HG03039 (cell line): ENCODE measurements around the gene LIPK.
"Not testable (repeated sequence)": the region's sequence is repeated elsewhere in the genome, so short reads cannot be mapped to it uniquely, and the experiment has no call there.

Experiments used
- ATAC-seq: cut with Tn5 transposase; IDR thresholded peaks from one replicate; pipeline ENCODE4 v1.9.1; 2021; ENCODE audit warnings: mild to moderate bottlenecking, moderate library complexity; ENCODE audit not compliant: unreplicated experiment

The LIPK gene

GRCh38 chr10:88705958-88706357 lies at the start of gene LIPK:
Gene LIPK, plus strand, starts transcription at chr10:88706249. Its CDS starts 18,295 bp downstream, at chr10:88724544.
- ATAC-seq: no peak

- no peak for ATAC-seq
Observed at GRCh38 chr10:88657901-88658300, 48.1 kb upstream of the LIPK start.

- ATAC-seq: no peak
Observed at GRCh38 chr10:88659725-88660597, 46.1 kb upstream of the LIPK start.

- ATAC-seq: no peak
Observed at GRCh38 chr10:88660598-88660884, 45.5 kb upstream of the LIPK start.

- no peak for ATAC-seq
Observed at GRCh38 chr10:88661018-88661417, 45.0 kb upstream of the LIPK start.

- ATAC-seq: no peak
Observed at GRCh38 chr10:88661577-88661976, 44.5 kb upstream of the LIPK start.

- not testable (repeated sequence) for ATAC-seq
Observed at GRCh38 chr10:88663153-88663552, 42.9 kb upstream of the LIPK start.

- ATAC-seq: no peak
Observed at GRCh38 chr10:88664142-88664541, 41.9 kb upstream of the LIPK start, which contains the start of gene LIPF. Gene LIPF, plus strand, starts transcription at chr10:88664442. Its CDS starts 2,856 bp downstream, at chr10:88667298.

GRCh38 chr10:88668465-88668864 lies 37.6 kb upstream of the LIPK start:
- no peak for ATAC-seq

- no peak for ATAC-seq
Observed at GRCh38 chr10:88670497-88670896, 35.6 kb upstream of the LIPK start.

GRCh38 chr10:88672041-88672440 lies 34.0 kb upstream of the LIPK start:
- ATAC-seq: no peak

- no peak for ATAC-seq
Observed at GRCh38 chr10:88676283-88677060, 29.6 kb upstream of the LIPK start.

GRCh38 chr10:88680958-88681357 lies 25.1 kb upstream of the LIPK start:
- ATAC-seq: no peak

- ATAC-seq: no peak
Observed at GRCh38 chr10:88682491-88682890, 23.6 kb upstream of the LIPK start.

- ATAC-seq: no peak
Observed at GRCh38 chr10:88687853-88688467, 18.1 kb upstream of the LIPK start.

GRCh38 chr10:88689366-88689765 lies 16.7 kb upstream of the LIPK start:
- no peak for ATAC-seq

GRCh38 chr10:88693392-88694020 lies 12.5 kb upstream of the LIPK start:
- ATAC-seq: no peak

GRCh38 chr10:88702848-88703597 lies 3.0 kb upstream of the LIPK start:
- no peak for ATAC-seq

GRCh38 chr10:88707429-88708155 lies 1.5 kb downstream of the LIPK start:
- ATAC-seq: no peak

GRCh38 chr10:88709361-88709760 lies 3.3 kb downstream of the LIPK start:
- ATAC-seq: not testable (repeated sequence)
